T-helper 2 cell treated with Interferon-gamma antibody and Interleukin-4, amounts not matched to agents 100 ng/mL and 5 ng/mL, for 36 hours (primary cell): ENCODE data around the gene AGPAT4. TPM values are rescaled to one million over a fixed set of nuclear protein-coding genes. Genes with fewer than 3 reads are reported as not detected.

ENCODE experiments used
- intact Hi-C: fragments of 100-400 bp; cut with micrococcal nuclease; formaldehyde crosslinking; loops from one replicate; pipeline ENCODE4 v1.15.1; 2023
- total RNA-seq: library from RNA; stranded (reverse); gene quantifications from 2 replicates; pipeline ENCODE4 v1.2.3, GENCODE V29; 2022

AGPAT4 gene
- total RNA-seq, 1 donor from 2014 or later: 12.5 TPM

GRCh38 chr6:161080263-161080970 lies 193.4 kb downstream of the AGPAT4 start:
- intact Hi-C loops: loop anchor here (5.0 kb wide), 1 partner anchor 88 kb away; the partner anchor contains the start of gene MAP3K4
